ENCODE data around the gene TMEM126A. TPM values are rescaled to one million over a fixed set of nuclear protein-coding genes. Genes with fewer than 3 reads are reported as not detected.

TMEM126A gene
- total RNA-seq, 1 donor from 2014 or later: 20.2 TPM

GRCh38 chr11:85695546-85695945 is 47.8 kb downstream of the TMEM126A start:
- no peak for DNase-seq (ENCODE audit: low spot score)

DNA sequence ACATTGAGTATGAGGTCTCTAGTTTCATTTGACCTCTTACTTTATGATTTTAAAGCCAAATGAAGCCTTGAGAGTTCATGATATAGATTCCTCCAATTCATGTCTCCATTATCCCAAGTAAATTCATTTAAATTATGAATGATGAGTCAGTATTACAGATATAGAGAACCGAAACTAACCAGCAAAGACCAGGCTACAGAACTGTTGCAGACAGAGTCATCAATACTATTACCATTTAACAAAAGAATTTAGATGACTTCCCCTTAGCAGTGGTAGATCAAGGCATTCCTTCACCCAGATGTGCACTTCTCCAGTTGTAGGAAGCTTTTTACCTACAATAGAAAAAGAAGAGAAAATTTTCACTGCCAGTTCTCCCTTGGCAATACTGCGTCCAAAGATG is 50.0 kb downstream of the TMEM126A start:
- DNase-seq (ENCODE audit: low spot score): no peak

DNA sequence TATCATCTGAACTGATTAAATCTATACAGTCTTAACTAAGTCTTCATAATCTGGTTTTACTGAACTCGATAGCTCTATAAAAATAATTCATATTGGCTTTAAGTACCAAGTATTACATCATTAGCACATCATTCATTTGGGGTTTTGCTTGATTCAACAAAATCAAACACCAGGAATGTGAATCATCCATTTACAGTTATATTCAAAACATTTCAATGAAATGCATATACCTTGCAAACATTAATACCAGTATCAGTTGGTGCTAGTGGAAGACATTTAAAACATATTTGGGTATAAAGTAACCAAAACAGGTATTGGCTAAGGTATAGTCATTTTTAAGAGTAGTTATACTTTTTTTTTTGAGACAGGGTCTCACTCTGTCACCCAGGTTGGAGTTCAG is 50.4 kb downstream of the TMEM126A start:
- no peak for DNase-seq (ENCODE audit: low spot score)

GRCh38 chr11:85699957-85700741 is 52.4 kb downstream of the TMEM126A start:
- DNase-seq (ENCODE audit: low spot score): no peak

- DNase-seq (ENCODE audit: low spot score): no peak
Measured at GRCh38 chr11:85704967-85705366, 57.2 kb downstream of the TMEM126A start.

DNA sequence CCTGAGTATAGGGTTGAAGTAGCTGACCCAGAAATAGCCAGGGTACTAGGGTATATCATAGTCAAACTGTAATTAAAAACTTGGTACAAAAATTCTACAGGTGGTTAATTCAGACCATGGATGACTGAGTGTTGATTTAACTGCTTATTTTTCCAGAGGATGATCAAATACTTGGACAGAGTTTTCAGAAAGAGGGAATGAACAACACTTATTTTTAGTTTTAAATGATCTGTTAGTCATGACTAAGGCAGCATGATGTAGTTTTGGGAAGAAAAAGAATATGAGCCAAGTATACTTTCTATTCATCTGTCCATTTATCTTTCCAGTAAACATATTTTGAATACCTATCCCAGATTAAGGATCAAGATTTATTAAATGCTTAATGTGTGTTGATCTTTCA is 58.0 kb downstream of the TMEM126A start:
- DNase-seq (ENCODE audit: low spot score): peak; percentile 12

Other genes starting within 250 kb of the TMEM126A start
- 25.3 TPM for gene DLG2, start 20.6 kb upstream of the TMEM126A start, total RNA-seq (ENCODE audit: insufficient read depth, low replicate concordance)
- gene TMEM126B, start 19.4 kb upstream of the TMEM126A start, total RNA-seq (ENCODE audit: insufficient read depth, low replicate concordance): 45.7 TPM
- gene CREBZF, start 17.2 kb downstream of the TMEM126A start, total RNA-seq (ENCODE audit: insufficient read depth, low replicate concordance): 70.1 TPM
- 10.8 TPM for gene CCDC89, start 38.2 kb downstream of the TMEM126A start, total RNA-seq (ENCODE audit: insufficient read depth, low replicate concordance)
- gene SYTL2, start 163.2 kb downstream of the TMEM126A start, total RNA-seq (ENCODE audit: insufficient read depth, low replicate concordance): 286 TPM
- gene CCDC83, start 207.4 kb downstream of the TMEM126A start, total RNA-seq (ENCODE audit: insufficient read depth, low replicate concordance): 0.72 TPM

All from umbilical cord (tissue), 2 donors.